Brain microvascular endothelial cell (primary cell): ENCODE results near the gene IGIP.
A peak's percentile ranks its signal among the peaks of the same experiment; 100 is the strongest.

ENCODE experiments used
- DNase-seq: peaks from one replicate; pipeline ENCODE4 v3.0.0-alpha.2; 2020
- H3K27ac ChIP-seq: fragments of 250-450 bp; sonication (Bioruptor Pico); 2 replicates; pipeline ENCODE4 v1.5.1; 2020; ENCODE audit warnings: mild to moderate bottlenecking, moderate library complexity
- H3K27me3 ChIP-seq: fragments of 250-450 bp; sonication (Bioruptor Pico); replicated peaks from 2 replicates; pipeline ENCODE4 v1.5.1; 2020; ENCODE audit warnings: mild to moderate bottlenecking
- H3K36me3 ChIP-seq: fragments of 250-450 bp; sonication (Bioruptor Pico); replicated peaks from 2 replicates; pipeline ENCODE4 v1.5.1; 2020; ENCODE audit warnings: mild to moderate bottlenecking
- H3K4me3 ChIP-seq: 2 replicates; pipeline ENCODE4 v1.5.1; 2011; ENCODE audit warnings: low read depth, mild to moderate bottlenecking, control low read depth, low read length, moderate library complexity
- in situ Hi-C: cut with HindIII; loops from 2 replicates; pipeline ENCODE4 v1.10.0; 2017; ENCODE audit warnings: low sequenced_read_pairs, low pct_ligation_motif_present
- TF ChIP-seq, protein P1 (sequence below): IDR thresholded peaks from 2 replicates; pipeline ENCODE4 v1.5.1; 2011; ENCODE audit warnings: low read depth, mild to moderate bottlenecking, moderate library complexity, low read length, control low read depth, inconsistent platforms; ENCODE audit errors: missing control alignments

The IGIP gene

DNA sequence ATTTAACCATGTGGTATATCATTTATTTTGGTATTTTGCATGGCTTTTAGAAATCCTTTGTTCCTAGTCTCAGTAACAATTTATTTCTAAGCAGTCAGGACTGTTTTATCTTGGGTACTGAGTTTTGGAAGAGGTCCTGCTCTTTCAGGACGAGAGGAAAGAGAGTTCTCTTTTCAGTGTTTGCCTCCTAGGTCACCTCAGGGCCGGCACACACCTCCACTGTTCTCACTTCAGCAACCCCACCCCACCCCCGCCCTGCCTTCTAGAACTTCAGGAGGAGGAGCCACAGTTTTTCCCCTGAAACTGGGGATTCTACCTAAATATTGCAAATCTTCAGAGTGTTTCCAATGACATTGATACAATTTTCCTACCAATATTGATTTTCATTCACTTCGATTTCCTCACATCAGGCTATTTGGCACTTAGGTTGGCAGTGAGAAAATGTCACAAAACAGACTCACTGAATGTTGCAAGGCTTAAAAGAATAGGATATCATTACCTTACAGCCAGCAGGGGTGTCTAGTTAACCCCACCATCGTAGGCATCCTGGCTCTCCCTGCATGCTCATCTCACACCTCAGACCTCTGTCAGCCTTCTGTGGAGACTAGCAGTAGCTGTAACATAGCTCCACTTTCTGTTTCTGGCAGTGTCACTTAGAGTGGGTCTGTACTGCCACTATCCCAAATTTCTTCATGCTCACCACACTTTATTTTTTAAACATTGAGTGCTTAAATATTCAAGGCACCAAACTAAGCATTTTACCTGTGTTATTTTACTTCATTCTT, 5.4 kb downstream of the IGIP start:
- no peak for DNase-seq
- Histone ChIP-seq H3K36me3 (no peaks in the 10 kb centered on the region), H3K27me3 (no peaks in the 10 kb centered on the region), H3K4me3 (no peak overlapping the region), H3K27ac (no peak overlapping the region)
- in situ Hi-C loops: no loop called here
- TF ChIP-seq, protein P1, sequence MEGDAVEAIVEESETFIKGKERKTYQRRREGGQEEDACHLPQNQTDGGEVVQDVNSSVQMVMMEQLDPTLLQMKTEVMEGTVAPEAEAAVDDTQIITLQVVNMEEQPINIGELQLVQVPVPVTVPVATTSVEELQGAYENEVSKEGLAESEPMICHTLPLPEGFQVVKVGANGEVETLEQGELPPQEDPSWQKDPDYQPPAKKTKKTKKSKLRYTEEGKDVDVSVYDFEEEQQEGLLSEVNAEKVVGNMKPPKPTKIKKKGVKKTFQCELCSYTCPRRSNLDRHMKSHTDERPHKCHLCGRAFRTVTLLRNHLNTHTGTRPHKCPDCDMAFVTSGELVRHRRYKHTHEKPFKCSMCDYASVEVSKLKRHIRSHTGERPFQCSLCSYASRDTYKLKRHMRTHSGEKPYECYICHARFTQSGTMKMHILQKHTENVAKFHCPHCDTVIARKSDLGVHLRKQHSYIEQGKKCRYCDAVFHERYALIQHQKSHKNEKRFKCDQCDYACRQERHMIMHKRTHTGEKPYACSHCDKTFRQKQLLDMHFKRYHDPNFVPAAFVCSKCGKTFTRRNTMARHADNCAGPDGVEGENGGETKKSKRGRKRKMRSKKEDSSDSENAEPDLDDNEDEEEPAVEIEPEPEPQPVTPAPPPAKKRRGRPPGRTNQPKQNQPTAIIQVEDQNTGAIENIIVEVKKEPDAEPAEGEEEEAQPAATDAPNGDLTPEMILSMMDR: no peak

DNA sequence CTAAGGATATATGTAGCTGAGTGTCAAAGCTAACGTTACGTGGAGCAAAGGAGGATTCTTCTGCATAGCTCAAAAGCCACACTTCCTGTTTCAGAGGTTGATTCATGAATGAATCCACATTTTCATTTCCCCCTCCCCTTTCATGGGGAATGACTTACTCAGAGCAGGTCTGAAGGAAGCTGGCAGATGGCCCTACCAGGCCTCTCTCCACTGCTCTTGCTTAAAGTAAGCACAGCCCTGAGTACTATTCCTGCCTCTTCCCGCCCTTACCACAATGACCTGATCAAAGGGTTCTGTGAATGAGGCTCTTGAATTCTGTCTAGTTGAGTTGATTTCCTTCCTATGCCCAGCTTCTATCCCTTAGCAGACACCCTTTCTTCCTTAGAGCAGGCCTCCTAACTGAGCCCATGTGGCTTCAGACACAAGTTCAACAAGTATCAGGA, 6.3 kb downstream of the IGIP start:
- Histone ChIP-seq H3K36me3 (no peaks in the 10 kb centered on the region), H3K27me3 (no peaks in the 10 kb centered on the region), H3K27ac (no peak overlapping the region), H3K4me3 (no peak overlapping the region)
- DNase-seq: peak; percentile 85
- in situ Hi-C loops: no loop called here
- TF ChIP-seq, protein P1: no peak

DNA sequence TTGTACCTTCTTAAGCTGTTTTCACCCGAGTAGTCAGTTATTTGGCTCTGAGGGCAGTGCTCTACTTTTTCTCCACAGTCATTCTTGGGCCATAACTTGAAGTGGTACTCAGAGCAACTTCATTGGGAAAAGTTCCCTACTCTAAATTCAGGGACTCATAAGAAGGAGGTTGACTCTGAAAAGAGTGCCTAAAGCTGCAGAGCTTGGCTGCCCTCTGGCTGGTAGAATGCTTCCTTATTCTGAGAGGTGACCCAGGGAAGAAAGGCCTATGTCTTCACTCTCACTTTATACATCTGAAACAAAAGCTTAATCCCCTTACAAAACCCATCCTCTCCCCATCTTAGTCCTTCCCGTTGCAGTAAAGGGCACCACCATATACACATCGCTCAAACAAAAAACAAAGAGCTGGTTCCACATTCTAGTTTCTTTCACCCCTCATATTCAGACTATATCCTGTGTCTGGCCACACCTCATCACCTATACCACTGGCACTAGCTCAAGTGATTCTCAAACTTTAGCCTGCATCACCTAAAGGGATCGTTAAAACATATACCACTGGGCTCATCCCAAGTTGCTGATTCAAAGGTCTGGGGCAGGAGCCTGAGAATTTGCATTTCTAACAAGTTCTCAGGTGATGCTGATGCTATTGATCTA, 7.9 kb downstream of the IGIP start:
- H3K36me3 ChIP-seq: no peaks in the 10 kb centered on the region
- no peak for DNase-seq
- H3K27me3 ChIP-seq: no peaks in the 10 kb centered on the region
- H3K27ac ChIP-seq: no peak overlapping the region
- no peak overlapping the region for H3K4me3 ChIP-seq
- TF ChIP-seq, protein P1: no peak
- in situ Hi-C loops: no loop called here

DNA sequence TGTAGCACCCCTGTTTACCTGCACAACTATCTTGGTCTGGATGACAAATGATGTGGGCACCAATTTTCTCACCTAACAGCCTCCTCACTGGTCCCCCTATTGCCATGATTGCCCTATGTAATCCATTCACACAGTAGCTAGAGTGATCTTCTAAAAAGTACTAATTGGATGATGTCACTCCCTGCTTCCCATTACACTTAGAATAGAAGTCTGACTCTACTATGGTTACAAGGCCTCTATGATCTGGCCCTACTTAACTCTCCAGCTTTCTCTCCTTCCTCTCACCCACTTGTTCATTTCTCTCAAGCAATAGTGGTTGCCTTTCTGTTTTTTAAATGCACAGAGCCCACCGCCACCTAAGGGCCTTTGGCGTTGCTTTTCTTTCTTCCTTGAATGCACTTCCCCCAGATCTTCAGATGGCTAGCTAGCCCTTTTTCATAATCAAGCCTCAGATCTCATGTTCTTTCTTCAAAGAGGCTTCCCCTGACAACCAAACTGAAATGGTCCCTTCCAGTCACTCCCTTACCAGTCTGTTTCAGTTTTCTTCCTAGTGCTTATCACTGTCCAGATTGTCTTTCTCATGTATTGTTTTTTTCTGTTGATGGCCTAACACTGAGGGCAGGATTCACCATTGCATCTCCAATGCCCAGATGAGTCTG, 8.7 kb downstream of the IGIP start:
- Histone ChIP-seq H3K4me3 (no peak overlapping the region), H3K27ac (no peak overlapping the region), H3K36me3 (no peaks in the 10 kb centered on the region), H3K27me3 (no peaks in the 10 kb centered on the region)
- in situ Hi-C loops: no loop called here
- TF ChIP-seq, protein P1: no peak
- no peak for DNase-seq

DNA sequence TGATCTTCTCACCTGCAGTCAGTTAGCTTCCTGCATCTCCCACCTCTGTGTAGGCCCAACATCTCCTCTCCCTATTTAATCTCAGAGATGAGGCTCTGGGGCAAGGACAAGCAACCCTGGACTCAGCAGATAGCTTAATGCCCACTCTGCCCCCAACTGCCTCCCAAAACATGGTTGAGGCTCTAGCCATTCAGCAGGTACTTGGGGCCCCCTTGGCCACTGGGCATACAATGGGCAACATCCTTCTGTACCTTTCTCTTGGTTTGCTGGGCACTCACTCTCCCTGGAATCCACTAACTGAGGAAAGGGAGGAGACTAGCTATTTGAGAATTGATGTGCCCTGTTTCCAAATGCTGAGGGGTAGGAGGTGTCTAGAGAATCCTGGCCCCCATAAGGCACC, 9.4 kb downstream of the IGIP start:
- no peak overlapping the region for H3K27ac ChIP-seq
- no peak overlapping the region for H3K4me3 ChIP-seq
- H3K36me3 ChIP-seq: no peaks in the 10 kb centered on the region
- no peak for DNase-seq
- in situ Hi-C loops: no loop called here
- H3K27me3 ChIP-seq: no peaks in the 10 kb centered on the region
- TF ChIP-seq, protein P1: no peak
